ENCODE data around the gene TGM5.
"Not testable (repeated sequence)": the region's sequence is repeated elsewhere in the genome, so short reads cannot be mapped to it uniquely, and the experiment has no call there.

TGM5 gene

DNA sequence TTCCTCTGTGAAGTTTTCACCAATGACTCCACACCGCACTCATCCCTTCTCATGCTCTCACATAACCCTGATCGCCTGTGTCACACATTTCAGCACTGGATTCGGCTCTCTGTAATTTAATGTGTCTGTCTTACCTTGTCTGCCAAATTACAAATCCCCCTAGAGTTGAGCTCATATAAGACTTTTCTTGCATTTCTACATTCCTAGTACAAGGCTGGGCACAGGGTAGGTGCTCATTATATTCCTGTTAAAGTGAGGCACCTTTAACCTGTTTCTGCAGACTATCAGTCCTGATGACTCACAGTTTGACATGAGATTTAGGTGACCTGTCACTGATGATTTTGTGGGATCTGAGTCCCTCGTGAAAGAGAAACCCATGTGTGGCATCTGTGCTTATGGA, 22.6 kb downstream of the TGM5 start:
- no peak for DNase-seq

DNA sequence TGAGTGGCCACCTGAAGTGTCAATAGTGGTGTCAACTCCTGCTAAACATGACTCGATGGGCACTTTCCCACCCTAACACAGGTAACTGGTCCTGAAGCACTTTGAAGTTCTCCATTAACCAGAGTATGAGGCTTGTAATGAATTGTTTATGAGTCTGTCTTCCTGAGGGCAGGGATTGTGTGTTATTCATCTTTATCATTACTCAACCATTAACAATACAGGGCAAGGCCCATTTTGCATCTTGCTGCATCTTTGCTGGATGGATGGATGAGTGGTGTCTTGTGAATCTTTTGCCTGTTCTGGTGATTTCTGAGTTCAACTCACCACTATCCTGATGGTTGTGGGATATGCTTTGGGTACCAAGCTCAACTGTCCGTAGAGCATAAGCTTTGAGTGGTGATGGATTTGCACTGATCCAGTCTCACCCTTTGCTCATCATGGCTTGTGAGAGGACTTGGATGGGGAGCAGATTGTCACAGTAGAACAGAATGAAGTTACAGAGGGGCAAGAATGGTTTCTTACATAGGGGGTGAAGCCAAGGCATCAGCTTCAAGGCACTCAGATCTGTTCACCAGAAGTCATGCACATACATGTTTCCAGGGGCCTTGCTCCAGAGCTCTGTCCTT, 23.6 kb downstream of the TGM5 start:
- no peak for DNase-seq

DNA sequence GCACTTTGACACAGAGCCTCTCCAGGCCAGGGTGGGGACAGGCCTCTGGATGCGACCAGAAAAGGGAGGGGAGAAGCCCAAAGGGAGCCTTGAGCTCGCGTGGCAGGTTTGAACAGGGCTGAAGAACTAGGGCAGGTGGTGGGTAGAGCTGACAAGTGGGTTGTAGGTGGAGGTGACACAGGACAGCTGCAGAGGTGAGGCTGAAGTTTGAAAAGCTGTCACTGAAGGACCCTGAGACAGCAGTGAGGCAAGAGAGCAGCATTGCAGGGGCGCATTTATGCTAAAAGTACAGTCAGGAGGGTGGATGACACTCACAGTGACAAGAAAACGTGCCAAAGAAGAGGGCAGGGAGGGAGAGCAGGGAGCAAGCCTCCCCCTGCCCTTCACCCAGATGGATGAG, 24.1 kb downstream of the TGM5 start:
- no peak for DNase-seq

DNA sequence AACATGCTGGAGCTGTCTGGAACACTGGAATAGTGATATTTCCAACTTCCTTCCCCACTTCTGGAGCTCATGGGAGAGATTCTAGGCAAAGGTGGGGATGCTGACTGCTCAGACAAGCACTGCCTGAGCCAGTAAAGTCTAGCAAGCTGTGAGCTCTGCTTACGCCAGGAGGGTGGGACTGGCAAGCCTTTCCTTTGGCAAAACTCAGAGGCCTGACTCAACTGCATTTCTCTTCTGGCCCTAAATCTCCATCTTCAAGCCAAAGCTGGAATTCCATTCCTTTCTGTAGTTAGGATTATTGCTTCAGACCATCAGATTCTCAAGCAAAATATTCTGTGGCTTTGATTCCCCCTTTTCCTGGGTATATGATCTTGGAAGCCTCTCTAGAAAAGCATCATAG, 25.6 kb downstream of the TGM5 start:
- DNase-seq: no peak

GRCh38 chr15:43239732-43240491, 26.8 kb downstream of the TGM5 start:
- no peak for DNase-seq

DNA sequence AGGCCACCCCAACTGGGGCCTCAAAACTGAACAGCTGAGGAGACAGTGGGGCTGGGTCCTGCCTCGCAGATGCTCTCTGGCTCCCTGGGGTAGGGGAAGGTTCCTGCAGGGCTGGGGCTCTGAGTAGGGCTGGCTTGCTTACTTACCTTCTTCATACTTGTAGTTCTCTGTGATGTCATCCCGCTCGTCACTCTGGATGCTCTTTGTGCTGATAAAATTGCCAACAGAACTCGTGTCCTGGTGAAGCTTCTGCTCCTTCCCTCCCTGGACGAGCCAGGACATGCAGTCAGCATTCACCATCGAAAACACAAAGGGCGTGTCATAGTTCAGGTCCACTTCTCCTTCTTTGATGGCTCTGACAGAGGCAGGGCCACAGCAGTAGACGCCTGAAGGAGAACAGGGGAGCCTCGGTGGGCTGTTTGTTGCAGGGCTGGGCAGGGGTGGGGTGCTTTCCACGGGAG, 28.0 kb downstream of the TGM5 start:
- DNase-seq: no peak

DNA sequence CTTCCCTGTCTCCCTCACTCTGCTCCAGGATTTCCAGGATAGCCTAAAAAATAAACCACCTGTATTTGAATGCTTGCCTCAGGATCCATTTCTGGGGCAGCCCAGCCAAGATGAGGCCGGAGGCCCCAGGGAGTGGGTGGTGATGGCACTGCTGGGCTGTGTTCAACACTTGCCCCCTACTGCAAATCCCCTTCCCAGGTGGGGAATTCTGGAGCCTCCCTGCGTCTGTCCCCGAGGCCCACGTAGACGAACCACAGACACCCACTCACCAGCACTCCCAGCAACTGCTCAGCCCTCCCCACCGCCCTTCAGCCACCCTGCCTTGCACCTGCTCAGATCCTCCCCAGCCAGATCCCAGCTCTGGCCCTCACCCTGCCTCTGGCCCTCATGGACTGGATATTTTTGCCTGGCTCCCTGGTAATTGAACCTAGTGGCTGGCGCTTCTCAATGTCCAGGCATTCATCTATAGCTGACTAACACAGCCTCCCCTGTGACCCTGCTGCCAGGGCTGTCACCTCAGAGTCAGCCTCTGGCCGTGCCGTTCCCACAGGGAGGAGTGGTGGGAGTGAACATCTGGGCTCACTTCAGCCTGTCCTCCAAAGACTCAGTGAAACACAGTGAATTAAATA, 28.8 kb downstream of the TGM5 start:
- no peak for DNase-seq

DNA sequence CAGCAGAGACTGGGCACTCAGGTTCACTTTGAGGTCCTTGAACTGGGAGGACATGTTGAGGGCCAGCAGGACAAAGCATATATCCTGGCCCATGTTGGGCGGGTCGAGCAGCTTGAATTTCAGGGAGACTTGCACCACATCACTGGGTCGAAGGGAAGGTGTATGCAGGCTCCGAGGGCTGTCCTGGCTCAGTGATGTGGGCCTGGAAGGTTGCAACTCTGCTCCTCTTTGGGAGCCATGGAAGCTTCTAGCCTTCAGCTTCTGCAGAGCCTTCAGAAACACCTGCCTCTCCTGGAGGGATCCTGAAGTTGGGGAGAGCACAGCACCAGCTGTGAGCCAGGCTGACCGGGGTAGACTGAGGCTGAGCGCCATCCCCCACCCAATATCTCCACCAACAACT, 31.2 kb downstream of the TGM5 start:
- no peak for DNase-seq

DNA sequence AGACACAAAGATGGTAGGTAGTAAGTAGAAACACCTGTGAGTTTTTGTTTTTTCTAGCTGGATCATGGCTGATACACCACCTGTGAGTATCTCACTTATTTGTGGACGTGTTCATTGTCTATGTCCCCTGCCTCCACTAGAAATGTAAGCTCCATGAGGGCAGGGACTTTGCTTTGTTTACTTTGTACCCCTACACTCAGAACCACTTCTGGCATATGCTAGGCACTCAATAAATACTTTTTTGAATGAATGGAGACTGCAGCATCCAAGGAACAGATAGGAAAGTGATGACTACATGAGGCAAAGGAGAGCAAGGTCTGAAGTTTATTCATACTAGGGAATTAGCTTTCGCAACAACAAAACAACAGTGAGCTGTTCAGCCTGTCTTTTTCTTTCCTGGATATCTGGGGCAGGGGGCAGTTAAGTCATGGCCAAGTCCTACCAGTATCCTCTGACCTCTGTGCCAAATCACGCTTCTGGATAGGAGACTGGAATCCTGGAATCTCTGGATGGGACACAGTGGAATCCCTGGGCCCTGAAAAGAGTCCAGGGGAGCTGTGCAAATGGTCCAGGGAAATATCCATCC, 34.3 kb downstream of the TGM5 start:
- no peak for DNase-seq

GRCh38 chr15:43230640-43231115, 36.0 kb downstream of the TGM5 start:
- DNase-seq: no peak

DNA sequence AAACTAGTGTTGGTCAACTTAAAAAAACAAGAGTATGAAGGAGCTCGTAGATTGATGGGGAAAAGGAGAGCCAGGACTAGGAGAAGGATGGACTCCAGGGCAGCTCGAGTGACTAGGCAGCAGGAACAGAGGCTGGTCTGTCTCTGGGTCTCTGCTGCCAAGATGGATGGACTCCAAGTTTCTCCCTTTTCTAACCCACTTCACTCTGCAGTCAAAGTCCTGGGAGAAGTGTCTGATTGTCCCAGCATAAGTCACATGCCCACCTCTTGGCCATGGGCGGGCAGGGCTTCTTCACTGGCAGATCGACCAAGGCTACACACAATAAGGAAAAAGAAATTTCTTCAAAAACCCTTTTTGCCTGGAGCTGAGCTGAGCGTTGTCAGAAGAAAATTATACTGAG, 36.8 kb downstream of the TGM5 start:
- no peak for DNase-seq

DNA sequence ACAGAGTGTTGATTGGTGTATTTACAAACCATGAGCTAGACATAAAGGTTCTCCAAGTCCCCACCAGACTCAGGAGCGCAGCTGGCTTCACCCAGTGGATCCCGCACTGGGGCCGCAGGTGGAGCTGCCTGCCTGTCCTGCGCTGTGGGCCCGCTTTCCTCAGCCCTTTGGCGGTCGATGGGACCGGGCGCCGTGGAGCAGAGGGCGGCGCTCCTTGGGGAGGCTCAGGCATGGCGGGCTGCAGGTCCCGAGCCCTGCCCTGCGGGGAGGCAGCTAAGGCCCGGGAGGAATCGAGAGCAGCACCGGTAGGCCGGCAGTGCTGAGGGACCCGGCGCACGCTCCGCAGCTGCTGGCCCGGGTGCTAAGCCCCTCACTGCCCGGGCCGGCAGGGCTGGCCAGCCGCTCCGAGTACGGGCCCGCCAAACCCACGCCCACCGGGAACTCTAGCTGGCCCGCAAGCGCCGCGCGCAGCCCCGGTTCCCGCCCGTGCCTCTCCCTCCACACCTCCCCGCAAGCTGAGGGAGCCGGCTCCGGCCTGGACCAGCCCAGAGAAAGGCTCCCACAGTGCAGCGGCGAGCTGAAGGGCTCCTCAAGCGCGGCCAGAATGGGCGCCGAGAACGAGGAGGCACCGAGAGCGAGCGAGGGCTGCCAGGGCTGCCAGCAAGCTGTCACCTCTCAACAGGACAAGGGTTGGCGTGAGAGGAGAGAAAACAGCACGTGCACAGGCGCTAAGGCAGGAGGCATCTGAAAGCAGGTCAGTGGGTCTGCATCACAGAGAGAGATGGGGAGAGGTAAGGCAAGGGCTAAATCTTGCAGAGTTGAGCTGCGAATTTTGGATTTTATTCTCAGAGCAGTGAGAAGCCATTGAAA, 40.1 kb downstream of the TGM5 start:
- no peak for DNase-seq

GRCh38 chr15:43225950-43226255, 40.8 kb downstream of the TGM5 start:
- DNase-seq: not testable (repeated sequence)

GRCh38 chr15:43225201-43225949, 41.4 kb downstream of the TGM5 start:
- peak; percentile 62 for DNase-seq

DNA sequence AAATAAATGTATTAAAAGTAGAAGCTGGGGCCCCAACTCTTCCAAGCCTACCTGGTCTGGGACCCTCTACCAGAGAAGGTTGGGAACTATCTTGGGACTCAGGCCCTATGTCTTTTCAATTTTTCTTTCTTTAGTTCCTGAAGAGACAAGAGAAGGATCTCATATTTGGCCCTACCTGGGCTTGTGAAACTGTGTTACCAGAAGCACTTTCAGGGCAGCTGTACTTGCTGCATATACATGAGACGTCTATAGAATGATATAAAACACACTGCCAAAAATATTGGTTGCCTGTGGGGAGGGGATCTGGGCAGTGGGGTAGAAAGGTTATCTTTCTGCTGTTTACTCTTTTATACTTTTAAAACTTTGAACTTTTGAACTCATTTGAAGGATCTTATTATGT, 45.3 kb downstream of the TGM5 start:
- no peak for DNase-seq

- no peak for DNase-seq
Measured at GRCh38 chr15:43220991-43221403, 45.7 kb downstream of the TGM5 start, which contains the start of gene EPB42. EPB42 (minus strand) TSS chr15:43221018; CDS start chr15:43220825, 193 bp downstream.

DNA sequence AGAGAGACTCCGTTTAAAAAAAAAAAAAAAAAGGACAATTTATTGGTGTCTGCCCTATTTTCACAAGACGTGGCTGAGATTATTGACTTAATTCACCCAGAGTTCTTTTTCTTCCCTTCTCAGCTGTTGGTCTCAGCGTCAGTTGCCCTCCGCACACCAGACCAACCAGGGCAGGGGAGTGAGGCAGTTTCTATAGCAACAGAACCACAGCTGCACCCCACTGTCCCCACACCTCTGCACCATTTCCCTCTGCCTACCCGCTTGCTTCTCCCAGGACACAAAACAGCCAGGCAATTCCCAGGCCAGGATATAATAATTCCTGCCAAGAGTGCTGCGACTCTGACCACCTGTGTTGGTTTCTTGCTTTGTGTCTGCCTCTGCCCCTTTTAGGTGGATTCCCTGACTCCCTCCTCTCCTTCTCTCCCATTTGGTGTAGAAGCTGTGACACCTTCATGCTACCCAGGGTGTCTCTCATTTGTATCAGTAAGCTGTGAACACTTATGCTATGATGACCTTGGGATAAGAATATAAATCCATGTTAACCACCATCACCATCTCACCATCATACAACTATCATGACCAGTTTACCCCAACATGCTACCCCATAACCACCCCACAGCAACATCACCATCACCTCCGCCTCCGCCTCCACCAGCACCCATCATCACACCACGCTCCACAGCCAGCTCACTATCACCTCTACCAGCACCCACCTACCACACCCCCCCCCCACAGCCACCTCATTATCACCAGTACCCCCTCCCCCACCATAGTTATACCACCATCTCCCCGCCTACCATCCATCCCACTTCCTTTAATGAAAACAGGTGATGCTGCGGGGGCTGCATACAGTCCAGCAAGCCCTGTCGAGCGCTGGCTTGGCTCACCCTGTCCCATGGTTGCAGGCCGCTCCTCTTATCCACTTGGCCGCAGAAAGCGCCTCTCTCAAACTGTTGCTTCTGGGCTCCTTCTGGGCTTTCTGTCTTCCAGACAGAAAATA, 46.5 kb downstream of the TGM5 start:
- no peak for DNase-seq

GRCh38 chr15:43218908-43219706, 47.6 kb downstream of the TGM5 start:
- DNase-seq: no peak

GRCh38 chr15:43215961-43216360, 50.8 kb downstream of the TGM5 start:
- DNase-seq: no peak

Measured in CD4-positive, alpha-beta T cell treated with Interleukin-12 subunit alpha and Interleukin-12 subunit beta, for 1 hour (primary cell).